ENCODE results near the gene RTN3.
A peak's percentile ranks its signal among the peaks of the same experiment; 100 is the strongest.
"Not testable (repeated sequence)": the region's sequence is repeated elsewhere in the genome, so short reads cannot be mapped to it uniquely, and the experiment has no call there.

RTN3 gene

GRCh38 chr11:63682066-63683021 lies 1.0 kb downstream of the RTN3 start:
- DNase-seq (ENCODE audit: low spot score) = peak; percentile 55

GRCh38 chr11:63683133-63683991 lies 2.1 kb downstream of the RTN3 start:
- DNase-seq (ENCODE audit: low spot score) = peak; percentile 33

GRCh38 chr11:63685158-63685721 lies 3.9 kb downstream of the RTN3 start:
- not testable (repeated sequence) for DNase-seq (ENCODE audit: low spot score)

GRCh38 chr11:63686926-63687325 lies 5.6 kb downstream of the RTN3 start:
- no peak for DNase-seq (ENCODE audit: low spot score)

- no peak for DNase-seq (ENCODE audit: low spot score)
Observed at GRCh38 chr11:63687845-63688244, 6.5 kb downstream of the RTN3 start.

GRCh38 chr11:63694596-63694995 lies 13.3 kb downstream of the RTN3 start:
- no peak for DNase-seq (ENCODE audit: low spot score)

GRCh38 chr11:63698976-63699733 lies 17.9 kb downstream of the RTN3 start:
- DNase-seq (ENCODE audit: low spot score) = no peak

GRCh38 chr11:63699896-63700295 lies 18.6 kb downstream of the RTN3 start:
- DNase-seq (ENCODE audit: low spot score) = no peak

GRCh38 chr11:63705526-63705925 lies 24.2 kb downstream of the RTN3 start:
- DNase-seq (ENCODE audit: low spot score) = no peak

- no peak for DNase-seq (ENCODE audit: low spot score)
Observed at GRCh38 chr11:63708764-63709163, 27.5 kb downstream of the RTN3 start.

- no peak for DNase-seq (ENCODE audit: low spot score)
Observed at GRCh38 chr11:63709336-63709884, 28.1 kb downstream of the RTN3 start.

GRCh38 chr11:63710476-63711217 lies 29.3 kb downstream of the RTN3 start:
- peak; percentile 75 for DNase-seq (ENCODE audit: low spot score)

- DNase-seq (ENCODE audit: low spot score) = no peak
Observed at GRCh38 chr11:63711838-63712237, 30.5 kb downstream of the RTN3 start.

GRCh38 chr11:63713766-63714165 lies 32.5 kb downstream of the RTN3 start:
- no peak for DNase-seq (ENCODE audit: low spot score)

- no peak for DNase-seq (ENCODE audit: low spot score)
Observed at GRCh38 chr11:63716046-63716445, 34.7 kb downstream of the RTN3 start.

- DNase-seq (ENCODE audit: low spot score) = no peak
Observed at GRCh38 chr11:63719001-63719400, 37.7 kb downstream of the RTN3 start.

- DNase-seq (ENCODE audit: low spot score) = no peak
Observed at GRCh38 chr11:63719987-63720386, 38.7 kb downstream of the RTN3 start.

- no peak for DNase-seq (ENCODE audit: low spot score)
Observed at GRCh38 chr11:63720611-63721010, 39.3 kb downstream of the RTN3 start.

- no peak for DNase-seq (ENCODE audit: low spot score)
Observed at GRCh38 chr11:63729326-63729725, 48.0 kb downstream of the RTN3 start.

GRCh38 chr11:63736864-63737263 lies 55.6 kb downstream of the RTN3 start:
- DNase-seq (ENCODE audit: low spot score) = no peak

- DNase-seq (ENCODE audit: low spot score) = no peak
Observed at GRCh38 chr11:63737718-63738117, 56.4 kb downstream of the RTN3 start.

All from GM03348 (cell line).